IMR-90 (cell line): ENCODE measurements around the gene CDH12. TPM values are rescaled to one million over a fixed set of nuclear protein-coding genes. Genes with fewer than 3 reads are reported as not detected.

ENCODE experiments used
- ATAC-seq: fragments of 200-7000 bp; cut with Tn5 transposase; 2 replicates; pipeline ENCODE4 v1.9.1; 2020; ENCODE audit warnings: low read depth, mild to moderate bottlenecking, moderate library complexity
- BruUV-seq: library from RNA; stranded (reverse); fragments of 400-500 nt; replicated peaks from 2 replicates; lab custom pipeline; 2021; lab: Mats Ljungman, UMichigan
- CTCF ChIA-PET: fragments of 300-600 bp; formaldehyde crosslinking; extraction: SDS; loops from one replicate; lab custom pipeline; 2021; ENCODE audit warnings: antibody characterized with exemption; lab: Yijun Ruan, JAX
- POLR2A ChIA-PET: fragments of 300-600 bp; sonication (Branson Sonifier 250); formaldehyde crosslinking; loops from one replicate; lab custom pipeline; 2022; ENCODE audit warnings: antibody characterized with exemption; ENCODE audit not compliant: unreplicated experiment; lab: Charles Lee
- DNase-seq: peaks from one replicate; pipeline ENCODE4 v3.0.0; 2013
- H2AFZ ChIP-seq: replicated peaks from 2 replicates; pipeline ENCODE3; 2013; ENCODE audit warnings: low read length, mild to moderate bottlenecking; ENCODE audit not compliant: poor library complexity
- H2AK5ac ChIP-seq: 2 replicates; pipeline ENCODE4 v1.6.1; 2013; ENCODE audit warnings: low read depth, low read length, inconsistent platforms
- H2AK9ac ChIP-seq: replicated peaks from 2 replicates; pipeline ENCODE3; 2013; ENCODE audit warnings: mild to moderate bottlenecking, low read depth, low read length, moderate library complexity; ENCODE audit not compliant: poor library complexity
- H2BK120ac ChIP-seq: 2 replicates; pipeline ENCODE4 v1.6.1; 2013; ENCODE audit warnings: low read depth, low read length, inconsistent platforms
- H2BK15ac ChIP-seq: 3 replicates; pipeline ENCODE4 v1.6.1; 2013; ENCODE audit warnings: low read depth, low read length, inconsistent platforms
- H2BK20ac ChIP-seq: 2 replicates; pipeline ENCODE4 v1.6.1; 2013; ENCODE audit warnings: low read depth, mild to moderate bottlenecking, inconsistent platforms, low read length, moderate library complexity
- H2BK5ac ChIP-seq: 2 replicates; pipeline ENCODE4 v1.6.1; 2013; ENCODE audit warnings: mild to moderate bottlenecking, low read depth, low read length, inconsistent platforms; ENCODE audit not compliant: poor library complexity, severe bottlenecking
- H3K14ac ChIP-seq: replicated peaks from 2 replicates; pipeline ENCODE4 v1.6.1; 2013; ENCODE audit warnings: low read depth, low read length, inconsistent platforms
- H3K18ac ChIP-seq: 2 replicates; pipeline ENCODE4 v1.6.1; 2013; ENCODE audit warnings: low read depth, low read length, control low read depth
- H3K23ac ChIP-seq: 2 replicates; pipeline ENCODE4 v1.6.1; 2013; ENCODE audit warnings: low read depth, low read length, inconsistent platforms
- H3K27ac ChIP-seq: 2 replicates; pipeline ENCODE4 v1.5.1; 2013; ENCODE audit warnings: mild to moderate bottlenecking, control low read depth, low read length; ENCODE audit not compliant: insufficient read depth
- H3K27me3 ChIP-seq: 2 replicates; pipeline ENCODE4 v1.6.1; 2013; ENCODE audit warnings: low read length; ENCODE audit not compliant: control insufficient read depth, insufficient read depth
- H3K36me3 ChIP-seq: 2 replicates; pipeline ENCODE4 v1.6.1; 2013; ENCODE audit warnings: low read length, mixed read lengths; ENCODE audit not compliant: control insufficient read depth, insufficient read depth
- H3K4ac ChIP-seq: 2 replicates; pipeline ENCODE4 v1.6.1; 2013; ENCODE audit warnings: low read depth, low read length, inconsistent platforms
- H3K4me1 ChIP-seq: 2 replicates; pipeline ENCODE4 v1.6.1; 2013; ENCODE audit warnings: low read length, mixed read lengths; ENCODE audit not compliant: control insufficient read depth, insufficient read depth
- H3K4me2 ChIP-seq: 2 replicates; pipeline ENCODE4 v1.6.1; 2013; ENCODE audit warnings: low read depth, mild to moderate bottlenecking, control low read depth, low read length, moderate library complexity
- H3K4me3 ChIP-seq: 2 replicates; pipeline ENCODE4 v1.5.1; 2013; ENCODE audit warnings: low read depth, mild to moderate bottlenecking, control low read depth, low read length, moderate library complexity; ENCODE audit not compliant: insufficient read depth
- H3K56ac ChIP-seq: 2 replicates; pipeline ENCODE4 v1.6.1; 2013; ENCODE audit warnings: low read length, inconsistent platforms; ENCODE audit not compliant: insufficient read depth; ENCODE audit errors: extremely low read depth
- H3K79me1 ChIP-seq, 2 experiments: 2 replicates each; pipeline ENCODE4 v1.6.1; 2013; ENCODE audit warnings: low read length in 2 of 2, inconsistent platforms in 1 of 2, low read depth in 1 of 2
- H3K9ac ChIP-seq: 2 replicates; pipeline ENCODE4 v1.6.1; 2013; ENCODE audit warnings: low read depth, low read length, control low read depth
- H3K9me1 ChIP-seq: 2 replicates; pipeline ENCODE4 v1.6.1; 2013; ENCODE audit warnings: low read length, inconsistent platforms; ENCODE audit not compliant: insufficient read depth
- H3K9me3 ChIP-seq: 2 replicates; pipeline ENCODE4 v1.6.1; 2013; ENCODE audit warnings: low read length; ENCODE audit not compliant: control insufficient read depth, insufficient read depth
- H4K20me1 ChIP-seq: 2 replicates; pipeline ENCODE4 v1.6.1; 2013; ENCODE audit warnings: low read length, inconsistent platforms; ENCODE audit not compliant: insufficient read depth
- H4K5ac ChIP-seq: 2 replicates; pipeline ENCODE4 v1.6.1; 2013; ENCODE audit warnings: mild to moderate bottlenecking, low read depth, low read length, control low read depth
- H4K8ac ChIP-seq, 2 experiments: 2 replicates each; pipeline ENCODE4 v1.6.1; 2013; ENCODE audit warnings: low read depth in 2 of 2, low read length in 2 of 2, control low read depth in 1 of 2, inconsistent platforms in 1 of 2
- H4K91ac ChIP-seq: 2 replicates; pipeline ENCODE4 v1.6.1; 2013; ENCODE audit warnings: low read depth, low read length, inconsistent platforms; ENCODE audit not compliant: insufficient read depth
- BHLHE40 ChIP-seq: fragments of 150-350 bp; IDR thresholded peaks from 2 replicates; pipeline ENCODE4 v1.6.1; 2016; ENCODE audit warnings: mild to moderate bottlenecking, low read depth, low read length
- CEBPB ChIP-seq: IDR thresholded peaks from 2 replicates; pipeline ENCODE4 v1.6.1; 2012; ENCODE audit warnings: low read depth, low read length, improper control_type of control experiment
- CHD1 ChIP-seq: IDR thresholded peaks from 2 replicates; pipeline ENCODE4 v1.6.1; 2012; ENCODE audit warnings: low read depth, low read length, improper control_type of control experiment
- ELK1 ChIP-seq: fragments of 150-350 bp; IDR thresholded peaks from 2 replicates; pipeline ENCODE4 v1.6.1; 2016; ENCODE audit warnings: low read depth, mild to moderate bottlenecking, low read length, moderate library complexity, borderline replicate concordance
- MAFK ChIP-seq: IDR thresholded peaks from 2 replicates; pipeline ENCODE4 v1.6.1; 2012; ENCODE audit warnings: low read depth, low read length, improper control_type of control experiment
- MAZ ChIP-seq: IDR thresholded peaks from 2 replicates; pipeline ENCODE4 v1.6.1; 2012; ENCODE audit warnings: low read depth, mild to moderate bottlenecking, low read length, improper control_type of control experiment, moderate library complexity, borderline replicate concordance
- MXI1 ChIP-seq: IDR thresholded peaks from 2 replicates; pipeline ENCODE4 v1.6.1; 2012; ENCODE audit warnings: low read depth, mild to moderate bottlenecking, low read length, moderate library complexity, borderline replicate concordance
- POLR2A ChIP-seq: IDR thresholded peaks from 2 replicates; pipeline ENCODE4 v1.6.1; 2012; ENCODE audit warnings: mild to moderate bottlenecking, low read depth, low read length
- RAD21 ChIP-seq: IDR thresholded peaks from 2 replicates; pipeline ENCODE4 v1.6.1; 2012; ENCODE audit warnings: low read length, improper control_type of control experiment
- RCOR1 ChIP-seq: IDR thresholded peaks from 2 replicates; pipeline ENCODE4 v1.6.1; 2012; ENCODE audit warnings: mild to moderate bottlenecking, low read length, improper control_type of control experiment; ENCODE audit not compliant: insufficient replicate concordance
- SMC3 ChIP-seq: fragments of 150-350 bp; IDR thresholded peaks from 2 replicates; pipeline ENCODE4 v1.6.1; 2016; ENCODE audit warnings: low read depth, mild to moderate bottlenecking, antibody characterized with exemption, low read length, moderate library complexity
- WGBS, 2 experiments: methylation state at CpG; one replicate each; pipeline versions ENCODE4 v1.1.5 to v1.1.7; 2013; ENCODE audit warnings: missing lambda C conversion rate in 2 of 2; ENCODE audit not compliant: insufficient read length in 1 of 2; ENCODE audit errors: extremely low coverage in 2 of 2; 5-methylcytosine and 5-hydroxymethylcytosine counted together
- dilution Hi-C: fragments of 300-500 bp; cut with HindIII; formaldehyde crosslinking; loops from one replicate; pipeline ENCODE4 v1.14.3; 2018; ENCODE audit warnings: low sequenced_read_pairs; ENCODE audit not compliant: unreplicated experiment
- in situ Hi-C: fragments of 300-500 bp; cut with MboI; formaldehyde crosslinking; loops from 3 replicates; pipeline ENCODE4 v1.14.3; 2019; ENCODE audit warnings: low sequenced_read_pairs, inconsistent platforms, mixed read lengths
- intact Hi-C: fragments of 100-400 bp; cut with micrococcal nuclease; formaldehyde crosslinking; loops from 2 replicates; pipeline ENCODE4 v1.10.0; 2022
- polyA plus RNA-seq, 3 experiments: library from polyadenylated mRNA; depleted of rRNA; stranded (reverse); fragments of >200 nt; gene quantifications; 2 replicates each; pipeline ENCODE4 v1.2.3, GENCODE V29; 2012; ENCODE audit warnings: low replicate concordance in 1 of 3
- total RNA-seq: library from RNA; depleted of rRNA; stranded (reverse); fragments of >200 nt; gene quantifications from 2 replicates; pipeline ENCODE4 v1.2.3, GENCODE V29; 2012

The CDH12 gene
- total and polyA plus RNA-seq, 2 of the 4 experiments (the other 2 are of a cell fraction), result not detected

- H3K18ac ChIP-seq, result no peak overlapping the region
- no peaks in the 10 kb centered on the region for H3K27me3 ChIP-seq
- 100% methylated on average over 2 of the region's 2 CpGs; no CpG with 5 or more reads in 1 of the 2 experiments for WGBS, 2 experiments
- H2BK15ac ChIP-seq, result no peak overlapping the region
- no peak for TF ChIP-seq POLR2A
- no peak for TF ChIP-seq CHD1
- TF ChIP-seq RAD21, result no peak
- no peak for TF ChIP-seq SMC3
- TF ChIP-seq ELK1, result no peak
- TF ChIP-seq CEBPB, result no peak
- no peak for TF ChIP-seq BHLHE40
- TF ChIP-seq MAFK, result no peak
- no peak for TF ChIP-seq MXI1
- TF ChIP-seq RCOR1, result no peak
- TF ChIP-seq MAZ, result no peak
- no peaks in the 10 kb centered on the region for H3K4me1 ChIP-seq
- no peak overlapping the region for H4K5ac ChIP-seq
- ChIA-PET POLR2A (no interaction called here), CTCF (no interaction called here)
- H4K20me1 ChIP-seq, result no peaks in the 10 kb centered on the region
- no peak overlapping the region for H2AK9ac ChIP-seq
- H3K4me2 ChIP-seq, result no peak overlapping the region
- no peak overlapping the region for H3K4me3 ChIP-seq
- in situ Hi-C loops (no loop called here), intact Hi-C loops (no loop called here), dilution Hi-C loops (no loop called here)
- H3K14ac ChIP-seq, result no peak overlapping the region
- no peak overlapping the region for H3K4ac ChIP-seq
- H4K8ac ChIP-seq, result no peak overlapping the region
- no peak overlapping the region for H3K9ac ChIP-seq
- H2AK5ac ChIP-seq, result no peak overlapping the region
- H3K79me1 ChIP-seq, result no peaks in the 10 kb centered on the region
- H4K91ac ChIP-seq, result no peak overlapping the region
- no peak overlapping the region for H2BK20ac ChIP-seq
- H2AFZ ChIP-seq, result no peak overlapping the region
- H3K36me3 ChIP-seq, result no peaks in the 10 kb centered on the region
- H3K27ac ChIP-seq, result no peak overlapping the region
- no peak for ATAC-seq
- BruUV-seq, result no TSS peak
- no peak overlapping the region for H3K56ac ChIP-seq
- H3K23ac ChIP-seq, result no peak overlapping the region
- H2BK5ac ChIP-seq, result no peak overlapping the region
- no peaks in the 10 kb centered on the region for H3K9me1 ChIP-seq
- no peak overlapping the region for H2BK120ac ChIP-seq
- DNase-seq, result no peak
- no peaks in the 10 kb centered on the region for H3K9me3 ChIP-seq
Measured at GRCh38 chr5:22625451-22625850, 227.7 kb downstream of the CDH12 start.
